HTR-8/SVneo (cell line): ENCODE results near the gene CSRP3.
A peak's percentile ranks its signal among the peaks of the same experiment; 100 is the strongest.

ENCODE experiments used
- DNase-seq: peaks from one replicate; pipeline ENCODE4 v3.0.0; 2011; ENCODE audit warnings: low spot score, mixed read lengths; ENCODE audit not compliant: insufficient read length
- FAIRE-seq: peaks from 2 replicates; lab custom pipeline; 2011; peaks lifted over from hg19 to GRCh38; lab: Jason Lieb, UNC

Gene CSRP3

GRCh38 chr11:19201737-19202605 lies at the start of gene CSRP3:
Gene CSRP3, minus strand, starts transcription at chr11:19201983. Its CDS starts 9,535 bp downstream, at chr11:19192448.
- DNase-seq: no peak
- FAIRE-seq: no peak

- FAIRE-seq: no peak
These were observed 49.8 kb upstream of the CSRP3 start for GRCh38 chr11:19251577-19251976.

GRCh38 chr11:19246816-19247215 lies 45.0 kb upstream of the CSRP3 start:
- no peak for FAIRE-seq
- DNase-seq: no peak

More at GRCh38 chr11:19251577-19251976, 49.8 kb upstream of the CSRP3 start:
- DNase-seq: no peak

- DNase-seq (no peak), FAIRE-seq (no peak)
These were observed 43.6 kb upstream of the CSRP3 start for GRCh38 chr11:19245351-19245750.

- DNase-seq: no peak
- no peak for FAIRE-seq
These were observed 42.8 kb upstream of the CSRP3 start for GRCh38 chr11:19244621-19245020.

- DNase-seq: no peak
- no peak for FAIRE-seq
These were observed 42.3 kb upstream of the CSRP3 start for GRCh38 chr11:19244084-19244483.

GRCh38 chr11:19243613-19244012 lies 41.8 kb upstream of the CSRP3 start:
- FAIRE-seq: no peak
- no peak for DNase-seq

GRCh38 chr11:19243143-19243542 lies 41.4 kb upstream of the CSRP3 start:
- FAIRE-seq: peak; percentile 31
- no peak for DNase-seq

GRCh38 chr11:19242179-19242932 lies 40.6 kb upstream of the CSRP3 start:
- DNase-seq (no peak), FAIRE-seq (no peak)

GRCh38 chr11:19241260-19242178 lies 39.7 kb upstream of the CSRP3 start:
- no peak for FAIRE-seq
- DNase-seq: peak; percentile 51

GRCh38 chr11:19240420-19241259 lies 38.9 kb upstream of the CSRP3 start, which contains the start of gene E2F8:
Gene E2F8, minus strand, starts transcription at chr11:19240945. Its CDS starts 824 bp downstream, at chr11:19240121.
- peak; percentile 36 for FAIRE-seq

GRCh38 chr11:19239039-19239438 lies 37.3 kb upstream of the CSRP3 start:
- DNase-seq: no peak
- no peak for FAIRE-seq

More at GRCh38 chr11:19240420-19241259, 38.9 kb upstream of the CSRP3 start, which contains the start of gene E2F8:
- DNase-seq: peak; percentile 98

- DNase-seq: no peak
- no peak for FAIRE-seq
These were observed 36.0 kb upstream of the CSRP3 start for GRCh38 chr11:19237813-19238212.

GRCh38 chr11:19237381-19237780 lies 35.6 kb upstream of the CSRP3 start:
- FAIRE-seq (no peak), DNase-seq (no peak)

- no peak for DNase-seq
- no peak for FAIRE-seq
These were observed 32.5 kb upstream of the CSRP3 start for GRCh38 chr11:19234231-19234817.

- DNase-seq (peak; percentile 30), FAIRE-seq (no peak)
These were observed 31.2 kb upstream of the CSRP3 start for GRCh38 chr11:19232910-19233503.

- no peak for FAIRE-seq
- DNase-seq: no peak
These were observed 27.9 kb upstream of the CSRP3 start for GRCh38 chr11:19229671-19230070.

- FAIRE-seq (no peak), DNase-seq (no peak)
These were observed 27.2 kb upstream of the CSRP3 start for GRCh38 chr11:19228968-19229367.
